GM21723 (cell line): ENCODE data around the gene VPS54.

Experiments
- ATAC-seq: cut with Tn5 transposase; IDR thresholded peaks from one replicate; pipeline ENCODE4 v1.9.1; 2021; ENCODE audit warnings: mild to moderate bottlenecking, moderate library complexity; ENCODE audit not compliant: unreplicated experiment

VPS54 gene

GRCh38 chr2:63846487-63846886 is 172.7 kb downstream of the VPS54 start:
- ATAC-seq = no peak

GRCh38 chr2:63845866-63846265 is 173.4 kb downstream of the VPS54 start:
- ATAC-seq = no peak

- ATAC-seq = no peak
These were observed 174.6 kb downstream of the VPS54 start for GRCh38 chr2:63844616-63845015.

- ATAC-seq = no peak
These were observed 175.4 kb downstream of the VPS54 start for GRCh38 chr2:63843791-63844190.

GRCh38 chr2:63843093-63843492 is 176.1 kb downstream of the VPS54 start:
- ATAC-seq = no peak

GRCh38 chr2:63842149-63843061 is 176.8 kb downstream of the VPS54 start:
- ATAC-seq = no peak
